ENCODE measurements around the gene SORL1-AS1.

DNA sequence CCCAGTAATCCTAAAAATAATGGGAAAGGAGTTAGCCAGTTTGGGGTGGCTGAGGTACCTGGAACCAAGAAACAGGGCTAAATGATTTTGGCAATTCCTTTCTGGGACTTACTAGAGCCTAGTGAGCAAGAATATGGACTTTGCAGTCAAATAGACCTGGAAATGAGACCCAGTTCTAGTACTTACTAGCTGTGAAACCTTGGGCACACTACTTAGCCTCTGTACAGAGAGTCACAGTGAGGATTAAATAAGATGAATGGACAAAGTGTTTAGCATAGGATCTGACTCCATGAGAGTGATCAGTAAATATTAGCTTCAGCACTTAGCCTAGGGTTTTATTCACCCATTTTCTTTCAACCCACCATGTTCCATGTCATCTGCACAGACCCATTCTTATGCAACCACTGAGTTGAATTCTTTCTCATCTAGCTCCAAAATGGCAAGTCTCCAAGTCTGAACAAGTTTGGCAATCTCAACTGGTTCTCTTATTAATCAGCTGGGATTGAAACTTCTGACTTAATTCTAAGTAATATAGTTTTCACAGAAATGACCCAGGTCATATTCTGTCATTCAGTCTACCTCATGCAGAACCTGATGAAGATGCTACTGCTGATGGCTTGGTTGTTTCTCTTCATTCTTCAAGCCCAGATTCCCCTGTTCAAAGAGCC, 15.6 kb downstream of the SORL1-AS1 start:
- TF ChIP-seq, protein P1, sequence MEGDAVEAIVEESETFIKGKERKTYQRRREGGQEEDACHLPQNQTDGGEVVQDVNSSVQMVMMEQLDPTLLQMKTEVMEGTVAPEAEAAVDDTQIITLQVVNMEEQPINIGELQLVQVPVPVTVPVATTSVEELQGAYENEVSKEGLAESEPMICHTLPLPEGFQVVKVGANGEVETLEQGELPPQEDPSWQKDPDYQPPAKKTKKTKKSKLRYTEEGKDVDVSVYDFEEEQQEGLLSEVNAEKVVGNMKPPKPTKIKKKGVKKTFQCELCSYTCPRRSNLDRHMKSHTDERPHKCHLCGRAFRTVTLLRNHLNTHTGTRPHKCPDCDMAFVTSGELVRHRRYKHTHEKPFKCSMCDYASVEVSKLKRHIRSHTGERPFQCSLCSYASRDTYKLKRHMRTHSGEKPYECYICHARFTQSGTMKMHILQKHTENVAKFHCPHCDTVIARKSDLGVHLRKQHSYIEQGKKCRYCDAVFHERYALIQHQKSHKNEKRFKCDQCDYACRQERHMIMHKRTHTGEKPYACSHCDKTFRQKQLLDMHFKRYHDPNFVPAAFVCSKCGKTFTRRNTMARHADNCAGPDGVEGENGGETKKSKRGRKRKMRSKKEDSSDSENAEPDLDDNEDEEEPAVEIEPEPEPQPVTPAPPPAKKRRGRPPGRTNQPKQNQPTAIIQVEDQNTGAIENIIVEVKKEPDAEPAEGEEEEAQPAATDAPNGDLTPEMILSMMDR (IDR thresholded peaks at IDR 0.05; ENCODE audit: insufficient read depth, low read length), result no peak
- TF ChIP-seq POLR2AphosphoS5 (IDR thresholded peaks at IDR 0.05; ENCODE audit: low read depth), result no peak
- no peak for TF ChIP-seq GABPA (IDR thresholded peaks at IDR 0.05; ENCODE audit: low read depth)
